Measurements from ENCODE around the gene SIGLEC14.

DNA sequence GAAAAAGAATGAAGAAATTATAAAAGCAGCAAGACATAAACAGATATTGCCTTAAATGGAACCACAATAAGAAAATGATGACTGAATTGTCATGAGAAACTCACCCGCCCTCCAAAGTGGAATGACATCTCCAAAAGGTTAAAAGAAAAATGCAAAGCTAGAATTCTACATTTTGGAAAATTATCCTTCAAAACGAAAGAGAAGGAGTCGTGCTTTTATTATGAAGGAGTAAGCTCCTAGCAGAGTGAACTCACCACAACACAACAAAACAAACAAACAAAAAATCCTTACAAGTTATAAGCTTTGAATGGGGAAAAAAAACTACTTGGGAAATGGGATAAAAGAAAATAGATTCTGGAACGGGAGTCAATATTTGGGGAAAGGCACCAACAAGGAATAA, 6.7 kb downstream of the SIGLEC14 start:
- TF ChIP-seq, protein P1, sequence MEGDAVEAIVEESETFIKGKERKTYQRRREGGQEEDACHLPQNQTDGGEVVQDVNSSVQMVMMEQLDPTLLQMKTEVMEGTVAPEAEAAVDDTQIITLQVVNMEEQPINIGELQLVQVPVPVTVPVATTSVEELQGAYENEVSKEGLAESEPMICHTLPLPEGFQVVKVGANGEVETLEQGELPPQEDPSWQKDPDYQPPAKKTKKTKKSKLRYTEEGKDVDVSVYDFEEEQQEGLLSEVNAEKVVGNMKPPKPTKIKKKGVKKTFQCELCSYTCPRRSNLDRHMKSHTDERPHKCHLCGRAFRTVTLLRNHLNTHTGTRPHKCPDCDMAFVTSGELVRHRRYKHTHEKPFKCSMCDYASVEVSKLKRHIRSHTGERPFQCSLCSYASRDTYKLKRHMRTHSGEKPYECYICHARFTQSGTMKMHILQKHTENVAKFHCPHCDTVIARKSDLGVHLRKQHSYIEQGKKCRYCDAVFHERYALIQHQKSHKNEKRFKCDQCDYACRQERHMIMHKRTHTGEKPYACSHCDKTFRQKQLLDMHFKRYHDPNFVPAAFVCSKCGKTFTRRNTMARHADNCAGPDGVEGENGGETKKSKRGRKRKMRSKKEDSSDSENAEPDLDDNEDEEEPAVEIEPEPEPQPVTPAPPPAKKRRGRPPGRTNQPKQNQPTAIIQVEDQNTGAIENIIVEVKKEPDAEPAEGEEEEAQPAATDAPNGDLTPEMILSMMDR (IDR thresholded peaks at IDR 0.05; ENCODE audit: poor library complexity, severe bottlenecking) = no peak
- TF ChIP-seq POLR2AphosphoS5 (IDR thresholded peaks at IDR 0.05) (no peak), RAD21 (conservative IDR thresholded peaks at IDR 0.05) (no peak), EZH2 (IDR thresholded peaks at IDR 0.05; ENCODE audit: borderline replicate concordance, insufficient read depth, low read length, poor library complexity, severe bottlenecking) (no peak)
